Heart right ventricle (tissue), 16 donors: ENCODE measurements around the gene RALA. TPM values are rescaled to one million over a fixed set of nuclear protein-coding genes. Genes with fewer than 3 reads are reported as not detected.
A peak's percentile ranks its signal among the peaks of the same experiment; 100 is the strongest.

ENCODE experiments used
- ATAC-seq, 8 donors: fragments of 200-7000 bp; cut with Tn5 transposase; one replicate each; pipeline ENCODE4 v1.9.1; 2020; ENCODE audit warnings: mild to moderate bottlenecking in 8 of 8, moderate library complexity in 8 of 8, moderate number of reproducible peaks in 1 of 8
- DNase-seq, 2 donors: peaks; one replicate each; pipeline ENCODE4 v3.0.0-alpha.2; 2020
- H3K27ac ChIP-seq, 10 donors: fragments of 200-600 bp; sonication (generic) in 2 of 10; one replicate each; pipeline versions ENCODE4 v1.5.0 to v1.8.0; 2020 to 2022; ENCODE audit warnings: mild to moderate bottlenecking in 3 of 10
- H3K27me3 ChIP-seq, 7 donors: fragments of 200-600 bp; one replicate each; pipeline ENCODE4 v1.8.0; 2021 to 2022; ENCODE audit warnings: mild to moderate bottlenecking in 2 of 7
- H3K36me3 ChIP-seq, 9 donors: fragments of 200-600 bp; sonication (generic) in 1 of 9; one replicate each; pipeline versions ENCODE4 v1.5.0 to v1.8.0; 2020 to 2022; ENCODE audit warnings: mild to moderate bottlenecking in 2 of 9
- H3K4me1 ChIP-seq, 9 donors: fragments of 200-600 bp; sonication (generic) in 1 of 9; one replicate each; pipeline versions ENCODE4 v1.5.0 to v1.8.0; 2020 to 2022; ENCODE audit warnings: mild to moderate bottlenecking in 4 of 9
- H3K4me3 ChIP-seq, 10 donors: fragments of 200-600 bp; sonication (generic) in 2 of 10; one replicate each; pipeline versions ENCODE4 v1.5.0 to v1.8.0; 2020 to 2022; ENCODE audit warnings: mild to moderate bottlenecking in 7 of 10, moderate library complexity in 2 of 10
- H3K9me3 ChIP-seq, 11 donors: fragments of 200-600 bp in 10 of 11; sonication (generic) in 2 of 11; one replicate each; pipeline versions ENCODE4 v1.5.0 to v1.8.0; 2013 to 2022; ENCODE audit warnings: mild to moderate bottlenecking in 2 of 11, control low read depth in 1 of 11, moderate library complexity in 1 of 11
- WGBS, 2 donors: extraction: QIAGEN DNeasy Blood & Tissue Kit; methylation state at CpG; one replicate each; pipeline ENCODE4 v1.1.7; 2013; ENCODE audit warnings: inconsistent platforms in 1 of 2; 5-methylcytosine and 5-hydroxymethylcytosine counted together
- intact Hi-C, 10 donors: fragments of 100-400 bp; cut with DNase I; formaldehyde crosslinking; loops; one replicate each; pipeline versions ENCODE4 v1.11.1 to v1.14.2; 2022
- polyA plus RNA-seq, 2 donors: library from polyadenylated mRNA; stranded (reverse); fragments of 200-250 nt; gene quantifications; one replicate each; pipeline ENCODE4 v1.2.3, GENCODE V29; 2013
- total RNA-seq, 10 donors: library from RNA; stranded (reverse); fragmentation: NEBNext Ultra II Directional in 3 of 10; extraction: Animal tissue kit (Norgen Biotek cat#: 25700) in 3 of 10; gene quantifications; one replicate each; pipeline versions ENCODE4 v1.2.1 to v1.2.4, GENCODE V29; 2021 to 2023
- TF ChIP-seq, protein P1 (sequence below), 9 donors: fragments of 200-600 bp; sonication (generic) in 2 of 9; IDR thresholded peaks; one replicate each; pipeline versions ENCODE4 v1.5.0 to v1.8.0; 2021 to 2022; ENCODE audit warnings: antibody characterized with exemption in 9 of 9, mild to moderate bottlenecking in 5 of 9, moderate library complexity in 1 of 9
- donor health status: Arrhythmogenic right ventricular cardiomyopathy.
- donor health status: ischemic (EF 13 %, LVEDD 7.1; RV severe dilation, severe dysfunction).
- donor health status: healthy with polysubstance abuse.
- donor health status: DM: no; HTN: yes; CAD: no.
- donor health status: DM: no; HTN: no; CAD: no.
- donor health status: ischemic (EF 25% LVEDD 6.9; RV normal size, moderate dysfunction).
- donor health status: ischemic (EF 25% LVEDD 5.7; RV mildly dilated, moderate dysfunction).
- donor health status: healthy.
- donor health status: DM: yes; HTN: yes; CAD: no.
- donor health status: Ischemic cardiomyopathy.
- donor health status: ischemic (EF 35%, LVEDD 5.7; RV mildly dilated, moderate dysfunction).
- donor health status: nonischemic (EF 11% LVEDD 7.7; RV severe dilation, severe dysfunction).
- donor health status: DM: yes; HTN: yes; CAD: no.
- donor health status: PGD.
- donor health status: ischemic (EF 29% LVEDD 5.4; RV normal size, mild dysfunction).
- donor health status: nonischemic (EF 23%, LVEDD 6.1; RV moderate dilation, normal function).

The RALA gene
- total and polyA plus RNA-seq, 12 donors: 15.2 to 32.7 (median 21.6) TPM

DNA sequence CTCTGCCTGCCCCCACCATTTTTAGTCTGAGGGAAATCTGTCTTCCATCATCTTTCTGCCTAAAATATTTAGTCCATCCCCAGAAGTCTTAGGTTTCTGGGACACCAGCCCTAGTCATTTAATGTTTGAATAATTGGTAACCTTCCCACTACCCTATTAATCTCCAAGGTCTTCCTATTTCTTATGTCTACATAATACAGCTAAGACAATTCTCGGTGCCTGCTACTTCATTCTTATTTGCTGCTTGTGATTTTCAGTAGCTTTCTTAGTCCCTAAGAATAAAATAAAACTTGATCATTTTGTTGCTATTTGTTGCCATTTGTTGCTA, 11.1 kb downstream of the RALA start:
- intact Hi-C loops: no loop called here
- no peaks in the 10 kb centered on the region for H3K9me3 ChIP-seq
- H3K36me3 ChIP-seq: peaks cover 0 to 56% (median 9%) of the 10 kb centered on the region in 9 donors
- H3K4me1 ChIP-seq: peaks cover 0 to 35% (median 29%) of the 10 kb centered on the region in 9 donors
- H3K4me3 ChIP-seq: no peak overlapping the region
- 88 to 92% methylated on average over 1 of the region's 1 CpG for WGBS, 2 donors
- H3K27me3 ChIP-seq: no peaks in the 10 kb centered on the region
- no peak for ATAC-seq
- no peak for DNase-seq
- H3K27ac ChIP-seq: no peak overlapping the region
- TF ChIP-seq, protein P1, sequence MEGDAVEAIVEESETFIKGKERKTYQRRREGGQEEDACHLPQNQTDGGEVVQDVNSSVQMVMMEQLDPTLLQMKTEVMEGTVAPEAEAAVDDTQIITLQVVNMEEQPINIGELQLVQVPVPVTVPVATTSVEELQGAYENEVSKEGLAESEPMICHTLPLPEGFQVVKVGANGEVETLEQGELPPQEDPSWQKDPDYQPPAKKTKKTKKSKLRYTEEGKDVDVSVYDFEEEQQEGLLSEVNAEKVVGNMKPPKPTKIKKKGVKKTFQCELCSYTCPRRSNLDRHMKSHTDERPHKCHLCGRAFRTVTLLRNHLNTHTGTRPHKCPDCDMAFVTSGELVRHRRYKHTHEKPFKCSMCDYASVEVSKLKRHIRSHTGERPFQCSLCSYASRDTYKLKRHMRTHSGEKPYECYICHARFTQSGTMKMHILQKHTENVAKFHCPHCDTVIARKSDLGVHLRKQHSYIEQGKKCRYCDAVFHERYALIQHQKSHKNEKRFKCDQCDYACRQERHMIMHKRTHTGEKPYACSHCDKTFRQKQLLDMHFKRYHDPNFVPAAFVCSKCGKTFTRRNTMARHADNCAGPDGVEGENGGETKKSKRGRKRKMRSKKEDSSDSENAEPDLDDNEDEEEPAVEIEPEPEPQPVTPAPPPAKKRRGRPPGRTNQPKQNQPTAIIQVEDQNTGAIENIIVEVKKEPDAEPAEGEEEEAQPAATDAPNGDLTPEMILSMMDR (IDR thresholded peaks at IDR 0.05): no peak

DNA sequence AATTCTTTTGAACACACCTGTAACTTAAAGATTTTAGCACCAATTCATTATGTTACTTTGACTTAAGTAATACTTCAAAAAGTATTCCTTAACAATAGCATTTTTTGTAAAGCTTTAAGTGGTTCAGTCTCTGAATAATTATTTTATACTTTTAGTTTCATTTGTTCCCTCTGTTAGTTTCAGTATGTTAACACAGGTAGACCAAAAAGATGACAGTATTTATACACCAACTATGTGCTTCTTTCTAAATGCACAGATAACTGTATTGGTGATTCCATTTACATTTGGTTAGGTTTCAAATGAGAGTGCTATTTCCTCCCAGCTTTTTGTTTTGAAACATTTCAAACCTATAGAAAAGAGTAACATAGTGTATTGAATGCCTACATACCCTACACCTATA, 14.0 kb downstream of the RALA start:
- Histone ChIP-seq H3K9me3 (no peaks in the 10 kb centered on the region), H3K27ac (no peak overlapping the region), H3K27me3 (no peaks in the 10 kb centered on the region), H3K36me3 (peaks cover 0 to 26% (median 2%) of the 10 kb centered on the region in 9 donors), H3K4me3 (no peak overlapping the region), H3K4me1 (peaks cover 0 to 40% (median 33%) of the 10 kb centered on the region in 9 donors)
- ATAC-seq: no peak
- TF ChIP-seq, protein P1 (IDR thresholded peaks at IDR 0.05): no peak
- intact Hi-C loops: no loop called here
- DNase-seq: no peak

DNA sequence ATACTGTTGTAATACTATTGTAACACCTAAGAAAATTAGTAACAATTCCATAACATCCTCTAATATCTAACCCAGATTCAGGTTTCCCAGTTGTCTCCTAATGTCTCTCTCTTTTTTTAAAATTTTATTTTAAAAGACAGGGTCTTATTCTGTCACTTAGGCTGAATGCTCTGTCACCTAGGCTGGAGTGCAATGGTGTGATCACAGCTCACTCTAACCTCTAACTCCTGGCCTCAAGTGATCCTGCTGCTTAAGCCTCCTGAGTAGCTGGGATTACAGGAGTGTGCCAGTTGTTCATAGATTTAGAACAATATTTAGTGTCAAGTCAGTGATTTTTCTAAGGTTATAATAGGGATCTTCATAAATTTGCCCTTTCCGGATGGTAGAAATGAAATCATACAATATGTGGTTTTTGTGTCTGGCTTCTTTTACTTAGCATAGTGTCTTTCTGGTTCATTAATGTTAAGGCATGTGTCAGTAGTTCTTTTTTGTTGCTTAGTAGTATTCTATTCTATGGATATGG, 14.7 kb downstream of the RALA start:
- H3K4me1 ChIP-seq: peaks cover 0 to 45% (median 26%) of the 10 kb centered on the region in 9 donors
- no peak overlapping the region for H3K27ac ChIP-seq
- TF ChIP-seq, protein P1 (IDR thresholded peaks at IDR 0.05): no peak
- ATAC-seq (no peak), DNase-seq (no peak)
- no peak overlapping the region for H3K4me3 ChIP-seq
- H3K9me3 ChIP-seq: no peaks in the 10 kb centered on the region
- WGBS, 2 donors: 97 to 98% methylated on average over 1 of the region's 1 CpG
- intact Hi-C loops: no loop called here
- H3K36me3 ChIP-seq: peaks cover 0 to 24% (median 0%) of the 10 kb centered on the region in 9 donors
- no peaks in the 10 kb centered on the region for H3K27me3 ChIP-seq

DNA sequence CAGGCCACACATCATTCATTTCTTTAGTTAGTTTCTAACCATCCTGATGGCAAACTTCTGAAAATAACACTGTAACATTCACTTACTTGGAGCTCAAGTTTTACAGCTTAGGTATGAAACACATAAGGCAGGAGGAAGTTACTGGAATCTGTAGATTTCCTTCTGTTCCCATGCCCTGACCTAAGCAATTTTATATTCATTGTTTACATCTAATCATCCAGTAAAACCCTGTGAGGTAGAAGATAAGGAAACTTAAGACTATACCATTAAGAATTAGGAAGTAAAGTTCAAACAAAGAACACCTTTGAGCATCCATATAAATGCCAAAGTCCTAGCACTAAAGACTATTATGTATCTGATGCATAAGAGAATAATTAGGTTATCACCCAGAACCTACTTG, 19.5 kb downstream of the RALA start:
- TF ChIP-seq, protein P1 (IDR thresholded peaks at IDR 0.05): no peak
- Histone ChIP-seq H3K9me3 (no peaks in the 10 kb centered on the region), H3K4me3 (no peak overlapping the region), H3K4me1 (peaks cover 2 to 79% (median 49%) of the 10 kb centered on the region in 9 donors), H3K27me3 (no peaks in the 10 kb centered on the region), H3K36me3 (no peaks in the 10 kb centered on the region), H3K27ac (peak overlapping the region in 1 of 10 donors; percentile 2)
- intact Hi-C loops: no loop called here
- no peak for DNase-seq
- ATAC-seq: no peak
